ENCODE data around the gene RYR2.

- TF ChIP-seq CTCF (IDR thresholded peaks at IDR 0.05) (no peak), POLR2A (IDR thresholded peaks at IDR 0.05) (no peak), POLR2AphosphoS5 (IDR thresholded peaks at IDR 0.05) (no peak)
Observed at GRCh38 chr1:237756304-237756967, 714.5 kb downstream of the RYR2 start.
